CD14-positive monocyte (primary cell): ENCODE results near the gene AKR7A3. TPM values are rescaled to one million over a fixed set of nuclear protein-coding genes. Genes with fewer than 3 reads are reported as not detected.
A peak's percentile ranks its signal among the peaks of the same experiment; 100 is the strongest.

Experiments used
- DNase-seq, 3 donors: peaks; one replicate each; pipeline ENCODE4 v3.0.0-alpha.2; 2011 to 2022
- H2AFZ ChIP-seq: 2 replicates; pipeline ENCODE4 v1.6.0; 2012; ENCODE audit warnings: mild to moderate bottlenecking, low read depth, low read length, inconsistent platforms; ENCODE audit not compliant: insufficient read depth, poor library complexity, severe bottlenecking
- H3K27ac ChIP-seq, 2 donors: 1 replicate in 1 of 2; 2 replicates in 1 of 2; pipeline ENCODE4 v1.5.1; 2012 to 2013; ENCODE audit warnings: low read length in 2 of 2, control low read depth in 1 of 2, inconsistent platforms in 1 of 2, low read depth in 1 of 2, mild to moderate bottlenecking in 1 of 2
- H3K27me3 ChIP-seq, 2 donors: one replicate each; pipeline versions ENCODE4 v1.6.0 to v1.6.1; 2011 to 2013; ENCODE audit warnings: low read length in 2 of 2; ENCODE audit not compliant: control insufficient read depth in 2 of 2, insufficient read depth in 2 of 2
- H3K36me3 ChIP-seq, 2 donors: replicated peaks in 1 of 2; 1 replicate in 1 of 2; 2 replicates in 1 of 2; pipeline versions ENCODE4 v1.5.1 to v1.6.1; 2012 to 2013; ENCODE audit warnings: low read length in 2 of 2, control low read depth in 1 of 2, inconsistent platforms in 1 of 2, mild to moderate bottlenecking in 1 of 2; ENCODE audit not compliant: insufficient read depth in 2 of 2, control insufficient read depth in 1 of 2
- H3K4me1 ChIP-seq, 2 donors: 1 replicate in 1 of 2; 2 replicates in 1 of 2; pipeline versions ENCODE4 v1.5.1 to v1.6.1; 2012 to 2013; ENCODE audit warnings: low read length in 2 of 2, control low read depth in 1 of 2, inconsistent platforms in 1 of 2, mild to moderate bottlenecking in 1 of 2, moderate library complexity in 1 of 2; ENCODE audit not compliant: insufficient read depth in 2 of 2, control insufficient read depth in 1 of 2
- H3K4me2 ChIP-seq: replicated peaks from 2 replicates; pipeline ENCODE3; 2012; ENCODE audit warnings: low read length, moderate library complexity, mild to moderate bottlenecking; ENCODE audit not compliant: poor library complexity, severe bottlenecking; ENCODE audit errors: extremely low read depth
- H3K4me3 ChIP-seq, 3 experiments: fragments of 200-600 bp in 1 of 3; sonication (generic) in 1 of 3; replicated peaks in 1 of 3; 1 replicate in 2 of 3; 2 replicates in 1 of 3; pipeline ENCODE4 v1.5.1; 2011 to 2013; ENCODE audit warnings: low read length in 3 of 3, mild to moderate bottlenecking in 3 of 3, control low read depth in 2 of 3, low read depth in 2 of 3, inconsistent platforms in 1 of 3, moderate library complexity in 1 of 3
- H3K79me2 ChIP-seq: 2 replicates; pipeline ENCODE4 v1.6.0; 2012; ENCODE audit warnings: mild to moderate bottlenecking, control low read depth, inconsistent platforms, low read length, moderate library complexity; ENCODE audit not compliant: insufficient read depth
- H3K9ac ChIP-seq: 2 replicates; pipeline ENCODE4 v1.6.0; 2017; ENCODE audit warnings: low read length, mild to moderate bottlenecking; ENCODE audit not compliant: insufficient read depth, poor library complexity, severe bottlenecking
- H3K9me3 ChIP-seq, 2 donors: replicated peaks in 1 of 2; 1 replicate in 1 of 2; 2 replicates in 1 of 2; pipeline versions ENCODE4 v1.5.1 to v1.6.1; 2012 to 2013; ENCODE audit warnings: low read length in 2 of 2, control low read depth in 1 of 2; ENCODE audit not compliant: control insufficient read depth in 1 of 2, insufficient read depth in 1 of 2
- H4K20me1 ChIP-seq: 2 replicates; pipeline ENCODE4 v1.6.0; 2012; ENCODE audit warnings: mild to moderate bottlenecking, low read length, control low read depth, moderate library complexity; ENCODE audit not compliant: insufficient read depth
- H3K27ac Mint-ChIP-seq, 7 donors: one replicate each; pipeline ENCODE4 v1.8.0; 2020; ENCODE audit warnings: mild to moderate bottlenecking in 7 of 7, mixed read lengths in 7 of 7, moderate library complexity in 6 of 7, inconsistent platforms in 2 of 7
- H3K27me3 Mint-ChIP-seq, 3 donors: one replicate each; pipeline ENCODE4 v1.8.0; 2021 to 2022; ENCODE audit warnings: low read depth in 3 of 3, mild to moderate bottlenecking in 3 of 3, mixed read lengths in 3 of 3, moderate library complexity in 3 of 3, inconsistent platforms in 1 of 3
- H3K36me3 Mint-ChIP-seq, 2 donors: one replicate each; pipeline ENCODE4 v1.8.0; 2020; ENCODE audit warnings: mixed read lengths in 2 of 2, inconsistent platforms in 1 of 2, mild to moderate bottlenecking in 1 of 2
- H3K4me1 Mint-ChIP-seq: one replicate; pipeline ENCODE4 v1.8.0; 2020; ENCODE audit warnings: mild to moderate bottlenecking, mixed read lengths
- H3K4me3 Mint-ChIP-seq, 2 donors: one replicate each; pipeline ENCODE4 v1.8.0; 2020; ENCODE audit warnings: mild to moderate bottlenecking in 2 of 2, mixed read lengths in 2 of 2, moderate library complexity in 1 of 2
- H3K9me3 Mint-ChIP-seq, 7 donors: one replicate each; pipeline ENCODE4 v1.8.0; 2020 to 2022; ENCODE audit warnings: mixed read lengths in 7 of 7, mild to moderate bottlenecking in 6 of 7, moderate library complexity in 6 of 7, inconsistent platforms in 2 of 7
- CTCF ChIP-seq: fragments of 200-600 bp; IDR thresholded peaks from one replicate; pipeline ENCODE4 v1.8.0; 2022; ENCODE audit warnings: antibody characterized with exemption, mild to moderate bottlenecking
- WGBS: methylation state at CpG from one replicate; pipeline ENCODE4 v1.1.5; 2013; ENCODE audit warnings: missing lambda C conversion rate; ENCODE audit not compliant: insufficient coverage; 5-methylcytosine and 5-hydroxymethylcytosine counted together
- intact Hi-C, 2 donors: fragments of 100-400 bp; cut with micrococcal nuclease; formaldehyde crosslinking; loops; one replicate each; pipeline versions ENCODE4 v1.15.0 to v1.15.1; 2023
- polyA plus RNA-seq, 3 donors: library from polyadenylated mRNA; depleted of rRNA in 1 of 3; unstranded in 2 of 3; stranded (reverse) in 1 of 3; fragments of 300-500 nt in 2 of 3; fragments of >200 nt in 1 of 3; fragmentation: Illumina TruSeq in 2 of 3; gene quantifications; 1 replicate in 2 of 3; 2 replicates in 1 of 3; pipeline ENCODE4 v1.2.3, GENCODE V29; 2012 to 2021

AKR7A3 gene
- polyA plus RNA-seq, 3 donors, result 0.15 to 0.56 TPM; not detected in 1

DNA sequence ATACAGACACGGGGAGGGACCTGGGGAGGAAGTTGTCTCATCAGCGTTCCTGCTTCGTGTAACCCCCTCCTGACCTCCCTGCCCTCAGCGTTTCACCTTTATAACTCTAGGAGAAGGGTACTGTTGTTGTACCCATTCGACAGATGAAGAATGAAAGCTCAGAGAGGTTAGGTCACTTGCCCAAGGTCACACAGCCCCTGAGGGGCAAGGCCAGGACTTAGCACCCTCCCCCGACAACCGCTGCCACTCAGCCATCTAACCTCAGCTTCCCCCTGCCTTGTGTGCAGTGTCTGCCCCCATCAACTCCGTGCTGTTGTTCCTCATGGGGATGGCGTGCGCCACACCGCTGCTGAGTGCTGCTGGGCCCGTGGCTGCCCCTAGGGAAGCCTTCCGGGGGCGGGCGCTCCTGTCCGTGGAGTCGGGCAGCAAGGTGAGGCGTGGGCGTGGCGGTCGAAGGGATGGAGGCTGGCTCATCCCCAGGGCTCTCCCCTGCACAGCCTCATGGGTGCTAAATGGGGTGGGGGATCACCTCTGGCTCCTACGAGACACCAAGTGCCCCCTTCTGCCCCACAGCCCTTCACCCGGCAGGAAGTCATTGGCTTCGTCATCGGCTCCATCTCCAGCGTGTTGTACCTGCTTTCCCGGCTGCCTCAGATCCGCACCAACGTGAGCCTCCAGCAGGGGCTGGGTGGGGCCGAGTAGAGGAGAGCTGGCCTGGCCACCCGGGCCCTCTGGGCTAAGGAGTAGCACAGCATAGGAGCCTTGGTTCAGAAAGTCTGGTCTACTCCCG, 37.6 kb upstream of the AKR7A3 start:
- DNase-seq, result no peak
- Mint-ChIP-seq H3K9me3 (no peaks in the 10 kb centered on the region), H3K4me3 (no peak overlapping the region), H3K27ac (no peak overlapping the region), H3K4me1 (peaks cover 16% of the 10 kb centered on the region), H3K36me3 (peaks cover 60 to 82% of the 10 kb centered on the region in 2 donors), H3K27me3 (no peaks in the 10 kb centered on the region)
- TF ChIP-seq CTCF, result no peak
- Histone ChIP-seq H3K27me3 (no peaks in the 10 kb centered on the region), H3K4me3 (no peak overlapping the region), H3K9me3 (no peaks in the 10 kb centered on the region), H3K9ac (no peak overlapping the region), H4K20me1 (peaks cover 8% of the 10 kb centered on the region), H3K4me2 (no peak overlapping the region), H3K4me1 (peaks cover 14 to 23% of the 10 kb centered on the region in 2 donors), H3K79me2 (peaks cover 19% of the 10 kb centered on the region), H3K36me3 (peaks cover 54 to 78% of the 10 kb centered on the region in 2 donors), H2AFZ (no peak overlapping the region), H3K27ac (no peak overlapping the region)
- WGBS, result 82% methylated on average over 21 of the region's 32 CpGs
- intact Hi-C loops, result no loop called here

GRCh38 chr1:19325368-19325957, 36.9 kb upstream of the AKR7A3 start:
- DNase-seq, result no peak
- Mint-ChIP-seq H3K36me3 (peaks cover 63 to 87% of the 10 kb centered on the region in 2 donors), H3K27ac (peak overlapping the region in 1 of 7 donors; percentile 37), H3K4me3 (no peak overlapping the region), H3K4me1 (peaks cover 17% of the 10 kb centered on the region), H3K27me3 (no peaks in the 10 kb centered on the region), H3K9me3 (no peaks in the 10 kb centered on the region)
- Histone ChIP-seq H3K4me2 (no peak overlapping the region), H2AFZ (no peak overlapping the region), H3K4me1 (peaks cover 14 to 23% of the 10 kb centered on the region in 2 donors), H4K20me1 (peaks cover 8% of the 10 kb centered on the region), H3K9me3 (no peaks in the 10 kb centered on the region), H3K4me3 (no peak overlapping the region), H3K79me2 (peaks cover 25% of the 10 kb centered on the region), H3K9ac (no peak overlapping the region), H3K36me3 (peaks cover 53 to 80% of the 10 kb centered on the region in 2 donors), H3K27me3 (no peaks in the 10 kb centered on the region), H3K27ac (no peak overlapping the region)
- no peak for TF ChIP-seq CTCF
- intact Hi-C loops, result no loop called here
- WGBS, result 79% methylated on average over 10 of the region's 19 CpGs
